Esophagus muscularis mucosa (tissue), 4 donors: Measurements from ENCODE around the gene BDH1. TPM values are rescaled to one million over a fixed set of nuclear protein-coding genes. Genes with fewer than 3 reads are reported as not detected.

ENCODE experiments used
- DNase-seq: peaks from one replicate; pipeline ENCODE4 v3.0.0-alpha.2; 2017; ENCODE audit errors: extremely low spot score
- H3K27ac ChIP-seq, 4 donors: fragments of 200-600 bp; sonication (generic); replicated peaks in 1 of 4; 1 replicate in 3 of 4; 2 replicates in 1 of 4; pipeline ENCODE4 v1.5.1; 2016 to 2019; ENCODE audit warnings: mild to moderate bottlenecking in 1 of 4
- H3K27me3 ChIP-seq, 4 donors: fragments of 200-600 bp; sonication (generic); one replicate each; pipeline versions ENCODE4 v1.5.1 to v1.6.0; 2016 to 2019
- H3K36me3 ChIP-seq, 4 donors: fragments of 200-600 bp; sonication (generic); one replicate each; pipeline ENCODE4 v1.5.1; 2016 to 2019
- H3K4me1 ChIP-seq, 4 donors: fragments of 200-600 bp; sonication (generic); one replicate each; pipeline ENCODE4 v1.5.1; 2016 to 2019
- H3K4me3 ChIP-seq, 4 donors: fragments of 200-600 bp; sonication (generic); 1 replicate in 2 of 4; 2 replicates in 2 of 4; pipeline ENCODE4 v1.5.1; 2016 to 2019; ENCODE audit warnings: mild to moderate bottlenecking in 4 of 4, moderate library complexity in 1 of 4
- H3K9me3 ChIP-seq, 4 donors: fragments of 200-600 bp; sonication (generic); 1 replicate in 3 of 4; 2 replicates in 1 of 4; pipeline ENCODE4 v1.5.1; 2016 to 2019
- EP300 ChIP-seq: sonication (generic); formaldehyde crosslinking; IDR thresholded peaks from one replicate; pipeline ENCODE4 v1.6.1; 2017; ENCODE audit warnings: antibody characterized with exemption
- POLR2A ChIP-seq: fragments of 450-650 bp; IDR thresholded peaks from one replicate; pipeline ENCODE4 v1.6.1; 2017; ENCODE audit warnings: antibody characterized with exemption, moderate library complexity, mild to moderate bottlenecking, low read depth
- POLR2AphosphoS5 ChIP-seq, 2 donors: sonication (generic); formaldehyde crosslinking; IDR thresholded peaks; one replicate each; pipeline ENCODE4 v1.6.1; 2017; ENCODE audit warnings: antibody characterized with exemption in 2 of 2
- WGBS: methylation state at CpG from one replicate; pipeline ENCODE4 v1.1.5; 2018; 5-methylcytosine and 5-hydroxymethylcytosine counted together
- intact Hi-C: fragments of 100-400 bp; cut with DNase I; formaldehyde crosslinking; loops from one replicate; pipeline ENCODE4 v1.15.1; 2023
- total RNA-seq, 4 donors: library from RNA; depleted of rRNA; stranded (reverse); fragments of >200 nt; gene quantifications; one replicate each; pipeline versions ENCODE4 v1.1.0 to v1.2.1, GENCODE V29; 2016
- TF ChIP-seq, protein P1 (sequence below), 3 experiments: fragments of 200-600 bp in 2 of 3; fragments of 450-650 bp in 1 of 3; sonication (generic) in 2 of 3; IDR thresholded peaks; one replicate each; pipeline ENCODE4 v1.5.1; 2017 to 2019; ENCODE audit warnings: antibody characterized with exemption in 3 of 3, mild to moderate bottlenecking in 2 of 3, moderate library complexity in 1 of 3

The BDH1 gene
- total RNA-seq, 4 donors from 2014 or later: 9.1 to 18.7 (median 14.6) TPM

DNA sequence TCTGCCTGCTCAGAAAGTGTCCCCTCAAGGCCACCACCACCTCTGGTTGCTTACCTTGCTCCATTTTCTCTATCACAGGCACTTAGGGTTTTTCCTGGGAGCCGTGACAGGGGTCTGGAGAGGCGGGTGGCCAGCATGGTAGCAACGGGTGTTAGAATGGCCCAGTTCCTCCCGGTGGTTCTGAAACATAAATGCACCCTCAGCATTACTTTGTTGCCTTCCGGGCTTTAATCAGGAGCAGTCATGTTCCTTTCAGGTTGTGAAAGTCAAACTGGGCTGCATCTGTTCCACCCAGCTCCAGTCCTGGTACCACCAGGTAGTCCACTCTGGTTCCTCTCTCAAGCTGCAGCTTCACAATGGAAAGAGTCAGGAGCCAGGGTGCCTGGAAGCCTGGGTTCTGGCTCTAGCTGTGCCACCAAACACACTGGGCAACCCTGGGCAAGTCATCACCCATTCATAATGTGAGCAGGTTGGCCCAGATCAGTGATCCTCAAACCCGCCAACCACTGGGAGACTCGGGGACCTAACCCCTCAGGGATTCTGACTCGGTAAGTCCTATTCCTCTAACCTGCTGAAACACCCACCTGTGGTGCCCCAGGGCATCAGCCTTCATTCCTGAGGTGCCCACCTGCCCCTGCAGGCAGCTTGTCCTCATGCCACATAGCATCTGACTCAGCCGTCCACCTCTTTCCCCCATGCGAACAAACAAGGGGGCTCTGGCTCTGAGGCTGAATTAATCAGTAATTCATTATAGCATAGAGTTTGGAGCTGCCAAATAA lies 9.3 kb downstream of the BDH1 start:
- intact Hi-C loops: no loop called here
- peaks cover 0 to 9% (median 0%) of the 10 kb centered on the region in 4 donors for H3K36me3 ChIP-seq
- no peak for TF ChIP-seq POLR2AphosphoS5 (IDR thresholded peaks at IDR 0.05)
- TF ChIP-seq POLR2A: no peak
- no peak for TF ChIP-seq EP300
- TF ChIP-seq, protein P1, sequence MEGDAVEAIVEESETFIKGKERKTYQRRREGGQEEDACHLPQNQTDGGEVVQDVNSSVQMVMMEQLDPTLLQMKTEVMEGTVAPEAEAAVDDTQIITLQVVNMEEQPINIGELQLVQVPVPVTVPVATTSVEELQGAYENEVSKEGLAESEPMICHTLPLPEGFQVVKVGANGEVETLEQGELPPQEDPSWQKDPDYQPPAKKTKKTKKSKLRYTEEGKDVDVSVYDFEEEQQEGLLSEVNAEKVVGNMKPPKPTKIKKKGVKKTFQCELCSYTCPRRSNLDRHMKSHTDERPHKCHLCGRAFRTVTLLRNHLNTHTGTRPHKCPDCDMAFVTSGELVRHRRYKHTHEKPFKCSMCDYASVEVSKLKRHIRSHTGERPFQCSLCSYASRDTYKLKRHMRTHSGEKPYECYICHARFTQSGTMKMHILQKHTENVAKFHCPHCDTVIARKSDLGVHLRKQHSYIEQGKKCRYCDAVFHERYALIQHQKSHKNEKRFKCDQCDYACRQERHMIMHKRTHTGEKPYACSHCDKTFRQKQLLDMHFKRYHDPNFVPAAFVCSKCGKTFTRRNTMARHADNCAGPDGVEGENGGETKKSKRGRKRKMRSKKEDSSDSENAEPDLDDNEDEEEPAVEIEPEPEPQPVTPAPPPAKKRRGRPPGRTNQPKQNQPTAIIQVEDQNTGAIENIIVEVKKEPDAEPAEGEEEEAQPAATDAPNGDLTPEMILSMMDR (IDR thresholded peaks at IDR 0.05): no peak
- no peak overlapping the region for H3K4me3 ChIP-seq
- 90% methylated on average over 8 of the region's 10 CpGs for WGBS
- peaks cover 2 to 47% (median 37%) of the 10 kb centered on the region in 4 donors for H3K4me1 ChIP-seq
- no peak for DNase-seq
- no peaks in the 10 kb centered on the region for H3K9me3 ChIP-seq
- H3K27me3 ChIP-seq: no peaks in the 10 kb centered on the region
- no peak overlapping the region for H3K27ac ChIP-seq

DNA sequence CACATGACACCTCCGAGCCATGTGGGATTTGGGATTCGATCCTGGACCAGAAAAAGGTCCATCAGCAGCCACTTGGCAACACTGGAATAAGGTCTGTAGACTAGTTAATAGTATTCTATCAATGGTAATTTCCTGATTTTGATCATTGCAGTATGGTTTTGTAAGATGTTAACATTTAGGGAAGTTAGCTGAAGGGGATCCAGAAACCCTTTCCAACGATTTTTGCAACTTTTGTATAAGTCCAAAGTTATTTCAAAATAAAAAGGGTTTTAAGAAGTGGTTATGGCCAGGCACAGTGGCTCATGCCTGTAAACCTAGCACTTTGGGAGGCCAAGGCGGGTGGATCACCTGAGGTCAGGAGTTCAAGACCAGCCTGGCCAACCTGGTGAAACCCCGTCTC lies 10.2 kb downstream of the BDH1 start:
- intact Hi-C loops: no loop called here
- 85% methylated on average over 5 of the region's 5 CpGs for WGBS
- Histone ChIP-seq H3K4me1 (peaks cover 2 to 46% (median 36%) of the 10 kb centered on the region in 4 donors), H3K36me3 (peaks cover 0 to 9% (median 0%) of the 10 kb centered on the region in 4 donors), H3K27me3 (no peaks in the 10 kb centered on the region), H3K4me3 (no peak overlapping the region), H3K27ac (no peak overlapping the region), H3K9me3 (no peaks in the 10 kb centered on the region)
- no peak for DNase-seq
- TF ChIP-seq POLR2A: no peak

DNA sequence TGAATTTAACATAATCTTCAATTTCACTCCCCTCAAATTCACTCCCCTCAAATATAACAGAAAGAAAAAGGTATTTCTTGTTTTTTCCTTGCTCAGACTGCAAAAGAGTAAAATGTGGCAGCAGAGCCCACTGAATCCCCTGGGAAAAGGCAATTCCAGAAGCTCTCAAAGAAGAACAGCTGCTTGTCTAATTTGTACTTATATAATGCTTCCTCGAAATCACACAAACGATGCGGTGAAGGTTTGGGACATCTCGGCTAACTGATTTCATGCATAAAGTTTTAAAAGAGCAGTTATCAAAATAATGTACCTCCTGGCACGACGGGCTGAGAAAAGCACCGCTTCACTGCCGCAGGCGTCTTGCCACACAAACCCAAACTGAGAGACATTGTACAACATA lies 10.7 kb downstream of the BDH1 start:
- no peak for DNase-seq
- intact Hi-C loops: no loop called here
- H3K4me3 ChIP-seq: no peak overlapping the region

DNA sequence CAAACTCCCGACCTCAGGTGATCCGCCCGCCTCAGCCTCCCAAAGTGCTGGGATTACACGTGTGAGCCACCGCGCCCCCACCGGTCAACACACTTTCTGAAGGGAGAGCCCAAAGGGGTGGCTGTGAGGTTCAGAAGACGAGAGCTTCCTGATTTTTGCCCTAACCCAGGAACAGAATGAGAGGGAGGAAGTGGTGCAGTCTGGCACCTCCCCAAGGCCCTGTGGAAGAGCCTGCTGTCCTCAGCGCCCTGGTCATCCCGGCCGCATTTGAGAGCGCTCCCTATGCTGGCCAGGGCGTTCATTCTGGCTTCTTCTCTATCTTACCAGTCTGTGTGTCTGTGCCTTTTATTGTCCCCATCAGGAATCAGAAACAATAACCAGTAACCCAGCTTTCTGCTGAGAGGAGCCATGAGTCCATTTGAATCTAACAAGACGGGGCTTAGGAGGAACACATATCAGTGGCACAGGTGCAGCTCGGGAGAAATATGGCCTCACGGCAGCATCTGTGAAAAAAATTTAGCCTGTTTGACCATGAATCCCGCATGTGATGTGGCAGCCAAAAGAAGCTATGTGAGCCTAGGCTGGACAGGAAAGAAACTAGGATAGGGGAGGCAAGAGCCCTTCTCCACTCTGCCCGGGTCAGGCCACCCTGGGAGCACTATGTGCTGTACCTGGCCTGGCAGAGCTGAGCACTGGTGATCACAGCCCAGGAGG lies 12.9 kb downstream of the BDH1 start:
- H3K4me3 ChIP-seq: no peak overlapping the region
- no peaks in the 10 kb centered on the region for H3K27me3 ChIP-seq
- H3K9me3 ChIP-seq: no peaks in the 10 kb centered on the region
- peaks cover 0 to 9% (median 0%) of the 10 kb centered on the region in 4 donors for H3K36me3 ChIP-seq
- TF ChIP-seq EP300 (no peak), POLR2A (no peak), POLR2AphosphoS5 (IDR thresholded peaks at IDR 0.05) (no peak)
- TF ChIP-seq, protein P1 (IDR thresholded peaks at IDR 0.05): no peak
- intact Hi-C loops: no loop called here
- no peak overlapping the region for H3K27ac ChIP-seq
- 83% methylated on average over 17 of the region's 18 CpGs for WGBS
- H3K4me1 ChIP-seq: peaks cover 0 to 19% (median 15%) of the 10 kb centered on the region in 4 donors
- DNase-seq: no peak

More for the DNA sequence above, 10.7 kb downstream of the BDH1 start:
- Histone ChIP-seq H3K27me3 (no peaks in the 10 kb centered on the region), H3K4me1 (peaks cover 0 to 41% (median 31%) of the 10 kb centered on the region in 4 donors), H3K36me3 (peaks cover 0 to 9% (median 0%) of the 10 kb centered on the region in 4 donors), H3K9me3 (no peaks in the 10 kb centered on the region), H3K27ac (no peak overlapping the region)
- 71% methylated on average over 9 of the region's 9 CpGs for WGBS
- TF ChIP-seq POLR2AphosphoS5 (IDR thresholded peaks at IDR 0.05) (no peak), EP300 (no peak)

DNA sequence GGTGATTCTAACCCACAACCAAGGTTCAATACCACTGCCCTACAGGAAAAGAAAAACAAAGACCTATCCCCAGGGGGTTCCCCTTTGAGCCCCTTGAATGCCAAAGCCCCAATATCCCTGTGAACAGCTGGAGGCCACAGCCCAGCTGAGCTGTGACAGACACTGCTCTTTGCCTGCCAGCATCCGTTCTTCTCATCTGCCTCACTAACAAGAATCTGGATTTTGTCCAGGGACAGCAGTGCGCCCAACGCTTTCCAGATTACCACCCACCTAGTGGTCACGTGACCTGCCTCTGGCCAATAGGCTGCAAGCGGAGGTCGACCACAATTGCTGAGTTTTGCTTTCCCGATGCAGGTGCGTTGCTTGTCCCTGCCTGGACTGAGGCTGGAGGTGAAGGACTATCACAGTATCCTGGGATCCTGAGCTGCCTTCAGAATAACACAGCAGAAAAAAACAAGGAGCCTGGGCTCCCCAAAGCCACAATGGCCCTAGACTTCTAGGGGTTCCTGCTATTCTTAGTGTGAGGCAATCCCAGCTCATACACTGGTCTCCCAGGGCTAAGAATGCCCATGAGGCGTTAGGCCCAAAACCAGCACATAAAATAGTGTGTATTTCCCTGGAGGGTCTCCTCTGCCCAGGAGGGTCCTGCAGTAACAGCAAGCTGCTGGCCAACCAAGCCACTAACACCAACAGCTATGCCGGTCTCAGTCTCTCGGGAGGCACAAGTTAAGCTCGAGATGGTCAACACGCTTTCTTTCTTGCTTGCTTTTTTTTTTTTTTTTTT lies 13.8 kb downstream of the BDH1 start:
- peak overlapping the region in 2 of 4 donors; percentile 7 to 8 for H3K4me3 ChIP-seq

More for the DNA sequence above, 13.8 kb downstream of the BDH1 start:
- Histone ChIP-seq H3K4me1 (peaks cover 0 to 10% (median 9%) of the 10 kb centered on the region in 4 donors), H3K27me3 (no peaks in the 10 kb centered on the region), H3K36me3 (peaks cover 0 to 9% (median 0%) of the 10 kb centered on the region in 4 donors), H3K9me3 (no peaks in the 10 kb centered on the region), H3K27ac (no peak overlapping the region)
- intact Hi-C loops: no loop called here
- peak in 1 of 2 donors; percentile 52 for TF ChIP-seq POLR2AphosphoS5 (IDR thresholded peaks at IDR 0.05)
- TF ChIP-seq EP300: no peak
- no peak for DNase-seq
- 51% methylated on average over 13 of the region's 13 CpGs for WGBS
